IMR-90 (cell line): Measurements from ENCODE around the gene ASB9.

ENCODE experiments used
- FOS ChIP-seq: fragments of 150-350 bp; IDR thresholded peaks from 2 replicates; pipeline ENCODE4 v1.6.1; 2016; ENCODE audit warnings: low read depth, low read length
- TF ChIP-seq, protein P1 (sequence below): conservative IDR thresholded peaks from 2 replicates; pipeline ENCODE4 v1.5.1; 2012; ENCODE audit warnings: mild to moderate bottlenecking, low read depth, low read length, improper control_type of control experiment

DNA sequence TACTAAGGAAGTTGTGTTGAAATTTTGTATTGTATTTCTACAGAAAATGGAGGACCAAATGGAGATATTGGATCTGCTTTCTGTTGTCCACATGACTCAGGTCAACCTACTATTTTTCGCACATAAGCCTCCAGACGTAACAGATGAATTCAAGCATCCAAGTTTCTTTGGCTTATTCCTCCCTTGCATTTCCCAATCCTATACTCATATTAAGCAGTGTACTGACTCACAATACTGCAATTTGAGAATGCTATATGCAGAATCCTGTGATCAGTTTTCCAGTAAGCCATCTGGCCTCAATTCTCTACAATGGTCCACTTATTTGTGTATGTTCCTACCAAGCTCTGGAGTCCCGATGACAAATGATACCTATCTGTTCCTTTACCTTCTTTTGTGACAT lies 75.7 kb downstream of the ASB9 start:
- TF ChIP-seq, protein P1, sequence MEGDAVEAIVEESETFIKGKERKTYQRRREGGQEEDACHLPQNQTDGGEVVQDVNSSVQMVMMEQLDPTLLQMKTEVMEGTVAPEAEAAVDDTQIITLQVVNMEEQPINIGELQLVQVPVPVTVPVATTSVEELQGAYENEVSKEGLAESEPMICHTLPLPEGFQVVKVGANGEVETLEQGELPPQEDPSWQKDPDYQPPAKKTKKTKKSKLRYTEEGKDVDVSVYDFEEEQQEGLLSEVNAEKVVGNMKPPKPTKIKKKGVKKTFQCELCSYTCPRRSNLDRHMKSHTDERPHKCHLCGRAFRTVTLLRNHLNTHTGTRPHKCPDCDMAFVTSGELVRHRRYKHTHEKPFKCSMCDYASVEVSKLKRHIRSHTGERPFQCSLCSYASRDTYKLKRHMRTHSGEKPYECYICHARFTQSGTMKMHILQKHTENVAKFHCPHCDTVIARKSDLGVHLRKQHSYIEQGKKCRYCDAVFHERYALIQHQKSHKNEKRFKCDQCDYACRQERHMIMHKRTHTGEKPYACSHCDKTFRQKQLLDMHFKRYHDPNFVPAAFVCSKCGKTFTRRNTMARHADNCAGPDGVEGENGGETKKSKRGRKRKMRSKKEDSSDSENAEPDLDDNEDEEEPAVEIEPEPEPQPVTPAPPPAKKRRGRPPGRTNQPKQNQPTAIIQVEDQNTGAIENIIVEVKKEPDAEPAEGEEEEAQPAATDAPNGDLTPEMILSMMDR, result no peak
- no peak for TF ChIP-seq FOS
